Common myeloid progenitor, CD34-positive (primary cell): ENCODE results near the gene TPST1.

Source experiments
- CTCF ChIA-PET: fragments of 350-600 bp; sonication (Branson Sonifier 250); formaldehyde crosslinking; loops from one replicate; lab custom pipeline; 2021; ENCODE audit warnings: antibody characterized with exemption; lab: Charles Lee
- POLR2A ChIA-PET: fragments of 350-600 bp; sonication (Branson Sonifier 250); formaldehyde crosslinking; loops from one replicate; lab custom pipeline; 2021; ENCODE audit warnings: antibody characterized with exemption; lab: Charles Lee
- DNase-seq, 3 donors: peaks; one replicate each; pipeline versions ENCODE4 v3.0.0 to v3.0.0-alpha.2; 2013
- H3K27ac ChIP-seq, 2 experiments: 1 replicate in 1 of 2; 2 replicates in 1 of 2; pipeline ENCODE4 v1.7.0; 2013; ENCODE audit warnings: inconsistent platforms in 2 of 2, low read length in 2 of 2, mild to moderate bottlenecking in 2 of 2, low read depth in 1 of 2, moderate library complexity in 1 of 2; ENCODE audit not compliant: severe bottlenecking in 2 of 2, insufficient read depth in 1 of 2, poor library complexity in 1 of 2
- H3K27me3 ChIP-seq, 5 experiments: replicated peaks in 2 of 5; 1 replicate in 3 of 5; 2 replicates in 2 of 5; pipeline versions ENCODE4 v1.6.1 to v1.7.0; 2013; ENCODE audit warnings: low read length in 4 of 5, mild to moderate bottlenecking in 2 of 5, moderate library complexity in 2 of 5, inconsistent platforms in 1 of 5; ENCODE audit not compliant: insufficient read depth in 5 of 5, control insufficient read depth in 4 of 5
- H3K36me3 ChIP-seq, 4 experiments: 1 replicate in 2 of 4; 2 replicates in 2 of 4; pipeline versions ENCODE4 v1.6.1 to v1.7.0; 2013; ENCODE audit warnings: low read length in 3 of 4, control low read depth in 1 of 4, mild to moderate bottlenecking in 1 of 4; ENCODE audit not compliant: control insufficient read depth in 4 of 4, insufficient read depth in 4 of 4
- H3K4me1 ChIP-seq, 4 experiments: 1 replicate in 3 of 4; 2 replicates in 1 of 4; pipeline versions ENCODE4 v1.6.1 to v1.7.1; 2013; ENCODE audit warnings: low read length in 3 of 4, mild to moderate bottlenecking in 3 of 4, control low read depth in 1 of 4, inconsistent platforms in 1 of 4, moderate library complexity in 1 of 4; ENCODE audit not compliant: control insufficient read depth in 4 of 4, insufficient read depth in 4 of 4; ENCODE audit errors: control extremely low read depth in 1 of 4
- H3K4me3 ChIP-seq, 7 experiments: 1 replicate in 4 of 7; 2 replicates in 3 of 7; pipeline versions ENCODE4 v1.5.1 to v1.7.0; 2013; ENCODE audit warnings: mild to moderate bottlenecking in 7 of 7, low read length in 6 of 7, moderate library complexity in 6 of 7, inconsistent platforms in 2 of 7, low read depth in 2 of 7, control low read depth in 1 of 7; ENCODE audit not compliant: insufficient read depth in 4 of 7, control insufficient read depth in 1 of 7; ENCODE audit errors: extremely low read depth in 1 of 7
- H3K9me3 ChIP-seq, 5 experiments: 1 replicate in 4 of 5; 2 replicates in 1 of 5; pipeline versions ENCODE4 v1.6.1 to v1.7.1; 2013; ENCODE audit warnings: low read length in 4 of 5, mild to moderate bottlenecking in 2 of 5, inconsistent platforms in 1 of 5, low read depth in 1 of 5, moderate library complexity in 1 of 5; ENCODE audit not compliant: control insufficient read depth in 4 of 5, insufficient read depth in 2 of 5; ENCODE audit errors: control extremely low read depth in 1 of 5
- WGBS: methylation state at CpG from one replicate; pipeline ENCODE4 v1.1.5; 2013; ENCODE audit not compliant: insufficient coverage; 5-methylcytosine and 5-hydroxymethylcytosine counted together

Gene TPST1

GRCh38 chr7:66296557-66296956 lies 91.4 kb downstream of the TPST1 start:
- Histone ChIP-seq H3K27me3 (no peaks in the 10 kb centered on the region), H3K36me3 (no peaks in the 10 kb centered on the region), H3K4me1 (peaks cover 0 to 17% (median 2%) of the 10 kb centered on the region in 4 experiments), H3K4me3 (no peak overlapping the region), H3K9me3 (peaks cover 0 to 6% (median 1%) of the 10 kb centered on the region in 5 experiments), H3K27ac (no peak overlapping the region)
- peak in 1 of 3 donors; percentile 30 for DNase-seq
- POLR2A ChIA-PET: no interaction called here
- CTCF ChIA-PET: interaction anchor here (0.6 kb wide), 1 partner anchor 510 kb away, joined by 3 read pairs; no protein-coding TSS in a partner anchor
- no CpG with 5 or more reads among the region's 3 CpGs for WGBS

GRCh38 chr7:66297579-66297978 lies 92.4 kb downstream of the TPST1 start:
- peaks cover 0 to 6% (median 1%) of the 10 kb centered on the region in 5 experiments for H3K9me3 ChIP-seq
- H3K27ac ChIP-seq: no peak overlapping the region
- CTCF ChIA-PET: no interaction called here
- peaks cover 0 to 17% (median 2%) of the 10 kb centered on the region in 4 experiments for H3K4me1 ChIP-seq
- no peaks in the 10 kb centered on the region for H3K27me3 ChIP-seq
- H3K4me3 ChIP-seq: no peak overlapping the region
- POLR2A ChIA-PET: no interaction called here
- peak in 2 of 3 donors; percentile 28 to 39 for DNase-seq
- H3K36me3 ChIP-seq: no peaks in the 10 kb centered on the region

GRCh38 chr7:66301249-66301648 lies 96.1 kb downstream of the TPST1 start:
- no peak overlapping the region for H3K4me3 ChIP-seq
- 92% methylated on average over 2 of the region's 2 CpGs for WGBS
- no peak for DNase-seq
- no peaks in the 10 kb centered on the region for H3K36me3 ChIP-seq
- H3K9me3 ChIP-seq: peaks cover 0 to 6% (median 1%) of the 10 kb centered on the region in 5 experiments
- ChIA-PET POLR2A (no interaction called here), CTCF (no interaction called here)
- H3K27me3 ChIP-seq: no peaks in the 10 kb centered on the region
- peaks cover 0 to 13% (median 1%) of the 10 kb centered on the region in 4 experiments for H3K4me1 ChIP-seq
- no peak overlapping the region for H3K27ac ChIP-seq

- ChIA-PET CTCF (no interaction called here), POLR2A (no interaction called here)
- WGBS: no CpG with 5 or more reads among the region's 3 CpGs
Observed at GRCh38 chr7:66301737-66302136, 96.6 kb downstream of the TPST1 start.

GRCh38 chr7:66303454-66304155 lies 98.5 kb downstream of the TPST1 start:
- WGBS: 97% methylated on average over 7 of the region's 8 CpGs
- DNase-seq: no peak
- Histone ChIP-seq H3K27ac (no peak overlapping the region), H3K4me1 (no peaks in the 10 kb centered on the region), H3K36me3 (no peaks in the 10 kb centered on the region), H3K9me3 (peaks cover 0 to 3% (median 0%) of the 10 kb centered on the region in 5 experiments), H3K27me3 (no peaks in the 10 kb centered on the region), H3K4me3 (no peak overlapping the region)
- CTCF ChIA-PET: interaction anchor here (1.8 kb wide), 1 partner anchor 20 kb away, joined by 4 read pairs; no protein-coding TSS in a partner anchor
- POLR2A ChIA-PET: no interaction called here

More at GRCh38 chr7:66301737-66302136, 96.6 kb downstream of the TPST1 start:
- Histone ChIP-seq H3K36me3 (no peaks in the 10 kb centered on the region), H3K4me3 (no peak overlapping the region), H3K9me3 (peaks cover 0 to 6% (median 1%) of the 10 kb centered on the region in 5 experiments), H3K27ac (no peak overlapping the region), H3K27me3 (no peaks in the 10 kb centered on the region), H3K4me1 (peaks cover 0 to 8% (median 0%) of the 10 kb centered on the region in 4 experiments)
- DNase-seq: no peak

- H3K27ac ChIP-seq: no peak overlapping the region
- H3K4me1 ChIP-seq: no peaks in the 10 kb centered on the region
- H3K27me3 ChIP-seq: no peaks in the 10 kb centered on the region
- no peak overlapping the region for H3K4me3 ChIP-seq
- POLR2A ChIA-PET: interaction anchor here (0.6 kb wide), 1 partner anchor 26 kb away, joined by 3 read pairs; no protein-coding TSS in a partner anchor
- H3K9me3 ChIP-seq: peaks cover 0 to 1% (median 0%) of the 10 kb centered on the region in 5 experiments
- no peaks in the 10 kb centered on the region for H3K36me3 ChIP-seq
- DNase-seq: peak in 1 of 3 donors; percentile 30
- WGBS: 90% methylated on average over 2 of the region's 4 CpGs
- CTCF ChIA-PET: interaction anchor here (0.6 to 1.8 kb wide), 3 partner anchors 21 to 120 kb away, joined by 3 to 5 read pairs (median 4); no protein-coding TSS in a partner anchor
Observed at GRCh38 chr7:66304536-66304935, 99.4 kb downstream of the TPST1 start.

GRCh38 chr7:66306243-66306642 lies 101.1 kb downstream of the TPST1 start:
- Histone ChIP-seq H3K4me3 (no peak overlapping the region), H3K27ac (no peak overlapping the region), H3K36me3 (no peaks in the 10 kb centered on the region), H3K4me1 (no peaks in the 10 kb centered on the region), H3K27me3 (no peaks in the 10 kb centered on the region), H3K9me3 (no peaks in the 10 kb centered on the region)
- no peak for DNase-seq
- WGBS: 100% methylated on average over 2 of the region's 2 CpGs
- CTCF ChIA-PET: no interaction called here
- POLR2A ChIA-PET: no interaction called here
